Measurements from ENCODE around the gene MYRFL.

MYRFL gene

GRCh38 chr12:69900720-69901131, 75.7 kb downstream of the MYRFL start:
- DNase-seq: peak; percentile 72

DNA sequence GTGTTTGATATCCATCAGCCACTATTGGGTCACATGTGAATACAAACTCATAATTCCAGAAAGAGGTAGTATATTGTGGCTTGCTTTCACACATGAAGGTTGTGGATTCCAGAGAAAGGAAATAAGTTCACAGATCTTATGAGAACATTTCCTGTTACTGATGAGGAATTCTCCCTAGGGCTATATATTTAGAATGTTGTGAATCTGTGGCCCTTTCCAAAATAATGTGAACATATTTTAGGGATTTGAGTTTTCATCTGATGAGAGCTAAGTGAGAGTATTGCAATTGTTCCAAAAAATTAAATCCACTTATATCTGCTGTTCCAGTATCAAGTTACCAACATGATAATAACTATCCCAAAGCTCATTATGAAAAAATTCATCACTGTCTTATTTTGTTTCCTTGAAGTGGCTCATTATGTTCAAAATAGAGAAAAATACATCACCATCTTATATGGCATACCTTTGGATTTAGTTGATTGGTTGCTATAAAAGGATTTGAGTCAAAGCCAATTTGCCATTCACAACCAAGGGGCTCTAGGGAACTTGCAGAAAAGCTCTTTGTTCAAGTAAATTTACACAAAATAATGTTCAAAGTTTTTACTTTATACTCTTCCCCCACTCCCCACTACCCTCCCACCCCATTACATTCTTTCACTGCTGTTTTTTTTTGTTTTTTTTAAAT, 76.3 kb downstream of the MYRFL start:
- DNase-seq: no peak

DNA sequence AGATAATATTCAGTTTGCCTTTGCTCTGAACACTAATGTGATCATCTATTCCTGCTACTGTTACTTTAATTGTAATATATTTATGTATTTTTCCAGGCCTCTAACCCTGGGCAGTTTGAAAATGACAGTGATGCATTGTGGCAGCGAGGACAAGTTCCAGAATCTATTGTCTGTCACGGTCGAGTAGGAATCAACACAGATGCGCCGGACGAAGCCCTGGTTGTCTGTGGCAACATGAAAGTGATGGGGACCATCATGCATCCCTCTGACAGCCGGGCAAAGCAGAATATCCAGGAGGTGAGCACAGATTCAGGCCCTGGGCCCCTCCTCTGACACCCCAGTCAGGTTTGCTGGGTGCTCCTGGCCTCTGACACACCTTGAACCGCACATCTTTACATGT, 78.5 kb downstream of the MYRFL start:
- no peak for DNase-seq

DNA sequence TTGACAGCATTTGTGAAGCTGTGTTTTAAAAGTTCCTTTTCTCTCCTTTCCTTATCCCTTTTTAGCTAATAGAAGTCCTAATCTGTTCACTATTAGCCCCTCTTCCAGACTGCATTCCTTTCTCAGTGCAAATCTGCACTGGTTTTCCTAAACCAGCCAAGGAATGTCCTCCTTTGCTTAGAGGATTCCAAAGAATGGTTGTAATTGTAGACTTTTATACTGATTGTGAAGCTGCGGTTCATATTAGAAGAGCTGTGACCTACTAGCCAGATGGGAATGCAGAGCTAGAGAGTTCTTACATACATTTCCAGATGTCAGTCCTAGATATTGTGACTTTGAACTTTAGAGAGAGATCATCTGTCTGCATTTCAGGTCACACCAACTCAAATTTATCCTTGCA, 79.8 kb downstream of the MYRFL start:
- no peak for DNase-seq

- DNase-seq: no peak
Measured at GRCh38 chr12:69905801-69906200, 80.8 kb downstream of the MYRFL start.

DNA sequence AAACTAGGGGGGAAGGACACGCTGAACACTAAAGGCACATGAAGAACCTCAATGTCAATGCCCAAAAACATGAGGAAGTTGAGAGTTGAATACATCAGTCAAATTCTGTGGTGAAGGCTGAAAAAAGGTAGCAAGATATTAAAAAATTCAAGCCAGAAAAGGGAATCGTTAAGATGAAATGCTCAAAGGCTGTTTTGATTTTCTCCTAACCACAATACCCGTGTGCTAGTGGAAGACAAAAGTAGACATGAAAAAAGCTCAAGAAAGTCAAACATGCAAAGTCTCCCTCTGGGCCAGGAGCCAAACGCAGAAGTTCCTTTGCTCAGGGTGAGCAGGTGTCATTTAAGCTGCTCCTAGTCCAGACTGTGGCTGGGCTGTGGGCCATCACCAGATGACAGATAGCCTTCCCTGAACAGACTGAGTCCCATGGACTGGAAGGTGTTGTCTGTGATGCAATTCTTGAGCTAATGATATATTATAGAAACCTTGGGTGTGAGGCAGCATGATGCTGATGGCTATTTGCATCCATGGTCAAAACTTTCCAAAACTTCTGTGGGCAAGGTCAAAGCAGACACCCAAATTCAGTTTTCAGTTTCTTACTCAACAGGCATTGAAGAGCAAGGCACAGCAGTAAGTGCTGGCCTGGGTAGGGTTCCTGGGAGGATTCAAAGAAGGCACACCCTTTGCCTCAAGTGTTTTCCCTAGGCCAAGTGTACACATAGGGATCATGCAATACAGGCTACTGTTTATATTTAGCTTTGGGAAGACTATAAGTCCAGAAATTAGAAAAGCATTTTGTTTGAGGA, 81.6 kb downstream of the MYRFL start:
- no peak for DNase-seq

DNA sequence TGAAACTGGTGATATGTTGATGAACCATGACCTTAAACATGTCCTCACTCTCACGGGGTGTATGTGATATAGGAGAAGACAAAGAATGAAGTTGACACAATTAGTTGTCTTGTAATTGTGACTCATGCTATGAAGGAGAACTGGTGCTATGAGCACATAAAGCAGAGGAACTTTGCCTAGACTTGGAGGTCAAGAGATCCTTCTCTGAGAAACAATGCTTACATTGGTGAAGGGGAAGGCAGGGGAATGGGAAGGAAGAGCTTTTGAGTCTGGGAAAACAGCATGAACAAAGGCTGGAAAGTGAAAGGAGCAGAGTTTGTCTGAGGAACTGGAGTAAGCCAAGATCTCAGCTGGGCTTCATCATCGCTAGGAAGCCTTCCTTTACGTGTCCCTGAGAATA, 83.2 kb downstream of the MYRFL start:
- DNase-seq: no peak

DNA sequence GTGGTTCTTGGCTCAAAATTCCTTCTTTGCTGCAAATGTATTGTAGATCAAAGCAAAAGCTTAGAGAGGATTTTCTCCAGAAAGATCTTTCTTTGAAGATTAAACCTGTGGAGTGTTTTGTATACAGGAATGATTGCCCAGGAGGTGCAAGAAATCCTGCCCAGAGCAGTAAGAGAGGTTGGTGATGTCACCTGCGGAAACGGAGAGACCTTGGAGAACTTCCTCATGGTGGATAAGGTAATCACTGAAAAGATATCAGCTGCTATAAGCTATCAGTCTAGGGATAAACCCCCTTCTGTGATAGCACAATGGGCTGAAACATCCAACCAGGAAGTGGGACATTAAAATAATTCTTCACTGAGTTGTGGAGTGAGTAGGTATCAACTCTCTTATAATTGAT, 85.7 kb downstream of the MYRFL start:
- DNase-seq: no peak

DNA sequence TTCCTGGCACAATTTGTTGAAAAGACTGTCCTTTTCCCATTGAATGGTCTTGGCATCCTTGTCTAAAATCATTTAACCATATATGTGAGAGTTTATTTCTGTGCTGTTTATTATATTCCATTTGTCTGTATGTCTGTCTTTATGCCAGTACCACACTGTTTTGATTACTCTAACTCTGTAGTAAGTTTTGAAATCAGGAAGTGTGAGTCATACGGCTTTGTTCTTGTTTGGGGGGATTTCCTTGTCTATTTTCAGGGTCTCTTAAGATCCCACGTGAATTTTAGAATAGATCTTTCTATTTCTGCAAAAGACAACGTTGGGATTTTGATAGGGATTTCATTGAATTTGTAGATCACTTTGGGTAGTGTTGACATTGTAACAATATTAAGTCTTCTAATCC, 88.5 kb downstream of the MYRFL start:
- DNase-seq: no peak

DNA sequence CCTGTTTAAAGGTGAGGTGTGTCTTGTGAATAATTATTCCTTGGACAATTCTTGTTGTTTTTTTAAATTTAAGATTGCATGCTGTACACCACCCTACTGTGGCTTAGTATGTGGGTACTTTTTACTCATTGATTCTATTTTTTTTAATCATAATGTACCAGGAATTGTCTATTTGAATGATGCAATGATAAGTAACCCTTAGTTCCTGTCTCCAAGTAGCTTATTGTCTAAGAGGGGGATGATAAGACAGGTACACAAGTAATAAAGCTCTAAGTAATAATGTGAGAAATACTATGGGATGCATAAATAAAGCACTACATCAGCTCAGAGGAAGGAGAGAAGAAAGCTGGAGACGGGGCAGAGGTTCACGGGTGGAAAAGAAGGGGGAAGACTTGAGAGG, 90.9 kb downstream of the MYRFL start:
- no peak for DNase-seq

DNA sequence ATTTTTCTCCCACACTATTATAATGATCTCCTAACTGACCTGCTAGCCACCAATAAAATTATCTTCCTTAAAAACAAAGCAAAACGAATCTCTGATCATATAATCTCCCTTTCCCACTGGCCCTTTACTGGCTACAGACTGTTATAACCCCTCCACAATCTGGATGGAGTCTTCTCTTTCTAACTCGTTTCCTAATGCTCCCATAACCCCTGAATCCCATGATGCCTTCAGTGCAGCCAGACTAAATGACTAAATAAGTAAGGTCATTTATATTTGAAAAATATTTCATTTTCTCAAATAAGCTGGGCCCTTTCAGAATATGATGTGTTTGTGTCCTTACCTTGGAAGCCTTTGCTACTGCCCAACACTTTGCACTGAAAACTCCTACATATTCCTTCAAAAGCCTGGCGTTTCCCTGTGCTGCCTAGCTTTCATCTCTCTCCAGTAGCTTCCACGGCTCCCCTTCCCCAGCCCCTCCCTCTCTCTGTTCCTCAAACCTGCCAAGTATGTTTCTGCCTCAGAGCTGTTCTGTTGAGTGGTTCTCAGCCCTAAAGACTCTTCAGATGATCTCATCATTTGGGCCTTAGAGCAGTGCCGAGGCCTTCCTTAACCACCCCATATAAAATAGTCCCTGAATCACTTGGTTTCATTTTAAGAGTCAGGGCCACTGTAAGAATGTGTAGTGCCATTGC, 91.7 kb downstream of the MYRFL start:
- no peak for DNase-seq

DNA sequence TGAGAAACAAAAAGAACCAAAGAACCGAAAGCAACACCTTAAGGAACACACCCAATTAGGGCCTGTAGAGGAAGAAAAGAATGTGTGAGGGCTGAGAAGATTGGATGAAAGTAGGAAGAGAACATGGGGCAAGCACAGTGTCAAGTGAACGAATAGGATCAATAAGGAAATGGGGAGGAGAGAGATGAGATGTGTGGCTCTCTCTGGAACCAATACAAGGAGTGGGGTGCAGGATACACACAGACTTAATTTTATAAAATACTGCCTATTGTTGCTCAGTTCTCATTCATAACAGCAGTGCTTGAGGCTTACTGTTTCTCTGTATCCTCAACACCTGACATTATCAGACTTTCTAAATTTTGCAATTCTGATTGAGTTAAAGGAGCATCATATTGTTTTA, 93.3 kb downstream of the MYRFL start:
- no peak for DNase-seq

DNA sequence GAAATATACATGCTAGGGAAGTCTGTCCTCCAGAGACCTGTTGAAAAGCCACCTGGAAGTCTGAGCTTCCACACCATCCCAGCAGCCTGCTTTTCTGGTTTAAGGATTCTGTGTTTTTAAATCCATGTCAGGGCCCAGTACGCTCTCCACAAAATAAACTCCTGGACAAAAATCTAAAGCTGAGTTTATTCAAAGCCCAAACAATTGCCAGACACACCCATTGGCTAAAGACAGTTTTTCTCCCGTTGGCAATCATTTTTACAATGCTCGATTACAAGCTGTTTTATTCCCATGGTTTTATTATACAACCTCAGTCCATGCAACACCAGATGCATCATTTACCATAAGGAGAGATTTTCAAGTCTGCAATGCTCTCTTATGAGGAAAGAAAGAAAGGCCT, 94.5 kb downstream of the MYRFL start:
- DNase-seq: no peak

- no peak for DNase-seq
Measured at GRCh38 chr12:69921831-69922230, 96.8 kb downstream of the MYRFL start.

- DNase-seq: no peak
Measured at GRCh38 chr12:69922999-69923398, 98.0 kb downstream of the MYRFL start.

GRCh38 chr12:69925291-69925690, 100.3 kb downstream of the MYRFL start:
- DNase-seq: no peak

- no peak for DNase-seq
Measured at GRCh38 chr12:69927164-69927563, 102.1 kb downstream of the MYRFL start.

DNA sequence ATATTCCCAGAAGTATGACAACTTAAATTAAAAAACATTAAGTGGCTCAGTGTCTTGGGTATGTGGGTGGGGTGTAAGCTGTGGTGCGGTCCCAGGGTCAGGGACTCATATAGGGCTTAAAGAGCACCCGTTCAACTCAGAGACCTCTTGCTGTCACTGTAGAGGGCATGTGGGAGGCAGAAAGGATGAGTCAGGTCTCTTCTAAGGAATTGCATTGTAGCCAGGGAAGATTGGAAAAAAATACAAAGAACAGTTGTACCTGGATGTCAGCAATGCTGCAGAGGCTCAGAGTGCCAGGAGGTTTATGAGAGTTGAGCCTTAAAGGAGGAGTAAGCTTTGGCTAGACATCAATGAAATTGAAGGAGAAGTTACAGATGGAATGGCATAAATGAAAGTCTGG, 104.1 kb downstream of the MYRFL start:
- DNase-seq: no peak

GRCh38 chr12:69929531-69929930, 104.5 kb downstream of the MYRFL start:
- no peak for DNase-seq

GRCh38 chr12:69931569-69931968, 106.5 kb downstream of the MYRFL start:
- DNase-seq: no peak

GRCh38 chr12:69932154-69932553, 107.1 kb downstream of the MYRFL start:
- DNase-seq: no peak

- no peak for DNase-seq
Measured at GRCh38 chr12:69932676-69933552, 107.9 kb downstream of the MYRFL start.

- no peak for DNase-seq
Measured at GRCh38 chr12:69934011-69934410, 109.0 kb downstream of the MYRFL start.

All from stimulated activated CD4-positive, alpha-beta T cell treated with anti-CD3 and anti-CD28 coated beads, Interleukin-4, amount 100 ng/mL, for 24 hours (primary cell).